GM23338 (cell line): ENCODE results near the gene TMX3. TPM values are rescaled to one million over a fixed set of nuclear protein-coding genes. Genes with fewer than 3 reads are reported as not detected.

Experiments used
- ATAC-seq: fragments of 200-7000 bp; cut with Tn5 transposase; 3 replicates; pipeline ENCODE4 v1.9.1; 2020
- DNase-seq: peaks from one replicate; pipeline ENCODE4 v3.0.0-alpha.2; 2015; ENCODE audit warnings: low spot score
- H2AFZ ChIP-seq: fragments of 200-600 bp; sonication (generic); 2 replicates; pipeline ENCODE4 v1.8.0; 2016; ENCODE audit warnings: antibody characterized with exemption, mild to moderate bottlenecking, moderate library complexity
- H3F3A ChIP-seq: fragments of 200-600 bp; sonication (generic); replicated peaks from 2 replicates; pipeline ENCODE4 v1.8.0; 2017; ENCODE audit warnings: antibody characterized with exemption, mixed run types, low read depth
- H3K27ac ChIP-seq: fragments of 200-600 bp; sonication (generic); 2 replicates; pipeline ENCODE4 v1.6.1; 2016; ENCODE audit warnings: low read depth
- H3K27me3 ChIP-seq: fragments of 200-600 bp; sonication (generic); 2 replicates; pipeline ENCODE4 v1.8.0; 2016; ENCODE audit warnings: mild to moderate bottlenecking, mixed run types, moderate library complexity; ENCODE audit not compliant: insufficient read depth
- H3K36me3 ChIP-seq: fragments of 200-600 bp; sonication (generic); 2 replicates; pipeline ENCODE4 v1.8.0; 2016; ENCODE audit warnings: mild to moderate bottlenecking; ENCODE audit not compliant: insufficient read depth
- H3K4me1 ChIP-seq: fragments of 200-600 bp; sonication (generic); 2 replicates; pipeline ENCODE4 v1.8.0; 2016; ENCODE audit warnings: mild to moderate bottlenecking, moderate library complexity; ENCODE audit not compliant: insufficient read depth
- H3K4me2 ChIP-seq: fragments of 200-600 bp; sonication (generic); 2 replicates; pipeline ENCODE4 v1.7.1; 2017; ENCODE audit warnings: mixed run types
- H3K4me3 ChIP-seq: fragments of 200-600 bp; sonication (generic); 2 replicates; pipeline ENCODE4 v1.6.1; 2016; ENCODE audit warnings: mixed run types
- H3K79me2 ChIP-seq: fragments of 200-600 bp; sonication (generic); replicated peaks from 2 replicates; pipeline ENCODE4 v1.8.0; 2017; ENCODE audit warnings: mild to moderate bottlenecking; ENCODE audit not compliant: insufficient read depth
- H3K9me2 ChIP-seq: fragments of 200-600 bp; sonication (generic); 2 replicates; pipeline ENCODE4 v1.8.0; 2017; ENCODE audit not compliant: insufficient read depth
- H4K20me1 ChIP-seq: fragments of 200-600 bp; sonication (generic); replicated peaks from 2 replicates; pipeline ENCODE4 v1.8.0; 2017; ENCODE audit warnings: mild to moderate bottlenecking; ENCODE audit not compliant: insufficient read depth
- H3K27ac Mint-ChIP-seq: 2 replicates; pipeline ENCODE4 v1.8.0; 2020; ENCODE audit warnings: inconsistent platforms, mild to moderate bottlenecking, moderate library complexity, mixed read lengths
- H3K27me3 Mint-ChIP-seq: 3 replicates; pipeline ENCODE4 v1.8.0; 2022; ENCODE audit warnings: low read depth, mild to moderate bottlenecking, moderate library complexity, mixed read lengths, inconsistent platforms; ENCODE audit not compliant: insufficient read depth, poor library complexity
- H3K36me3 Mint-ChIP-seq: 3 replicates; pipeline ENCODE4 v1.8.0; 2021; ENCODE audit warnings: low read depth, mild to moderate bottlenecking, inconsistent platforms, moderate library complexity, mixed read lengths
- H3K4me1 Mint-ChIP-seq: 3 replicates; pipeline ENCODE4 v1.8.0; 2020; ENCODE audit warnings: mild to moderate bottlenecking, inconsistent platforms, mixed read lengths
- H3K4me3 Mint-ChIP-seq: 3 replicates; pipeline ENCODE4 v1.8.0; 2021; ENCODE audit warnings: moderate library complexity, mild to moderate bottlenecking, inconsistent platforms, mixed read lengths
- H3K9me3 Mint-ChIP-seq: 3 replicates; pipeline ENCODE4 v1.8.0; 2020; ENCODE audit warnings: moderate library complexity, mild to moderate bottlenecking, inconsistent platforms, mixed read lengths
- CREB1 ChIP-seq: fragments of 250-450 bp; sonication (Bioruptor Pico); IDR thresholded peaks from 2 replicates; pipeline ENCODE4 v1.5.0; 2020; ENCODE audit warnings: low read depth, mild to moderate bottlenecking, moderate library complexity
- NANOG ChIP-seq: IDR thresholded peaks from 2 replicates; pipeline ENCODE4 v1.6.1; 2016; ENCODE audit warnings: antibody characterized with exemption, borderline replicate concordance
- POLR2AphosphoS5 ChIP-seq: IDR thresholded peaks from 2 replicates; pipeline ENCODE4 v1.6.1; 2016; ENCODE audit warnings: antibody characterized with exemption, low read depth
- ZNF114 ChIP-seq: fragments of 250-450 bp; sonication (Bioruptor Pico); IDR thresholded peaks from 2 replicates; pipeline ENCODE4 v1.5.0; 2020; ENCODE audit warnings: mild to moderate bottlenecking, moderate library complexity
- ZNF331 ChIP-seq: fragments of 250-450 bp; sonication (Bioruptor Pico); IDR thresholded peaks from 2 replicates; pipeline ENCODE4 v1.5.0; 2020; ENCODE audit warnings: low read depth, mild to moderate bottlenecking, moderate library complexity
- polyA plus RNA-seq: library from polyadenylated mRNA; unstranded; fragments of >200 nt; fragmentation: Nextera tagmentation; extraction: Ambion mirVana; gene quantifications from 2 replicates; pipeline ENCODE4 v1.2.1, GENCODE V29; 2016
- total RNA-seq: library from RNA; depleted of rRNA; stranded (reverse); fragments of >200 nt; shearing (Covaris generic); gene quantifications from 2 replicates; pipeline ENCODE4 v1.2.3, GENCODE V29; 2014
- TF ChIP-seq, protein P1 (sequence below), 2 experiments: fragments of 200-600 bp in 1 of 2; sonication (generic) in 1 of 2; conservative IDR thresholded peaks; 2 replicates each; pipeline versions ENCODE4 v1.5.1 to v1.6.1; 2016 to 2017; ENCODE audit warnings: antibody characterized with exemption in 2 of 2, low read depth in 2 of 2, mild to moderate bottlenecking in 2 of 2, moderate library complexity in 1 of 2
- TF ChIP-seq, protein P2 (sequence below): fragments of 250-450 bp; sonication (Bioruptor Pico); IDR thresholded peaks from 2 replicates; pipeline ENCODE4 v1.5.0; 2020; ENCODE audit warnings: mild to moderate bottlenecking, moderate library complexity

Gene TMX3
- total and polyA plus RNA-seq, 2 experiments from 2014 or later = 12.4 to 40.1 TPM

DNA sequence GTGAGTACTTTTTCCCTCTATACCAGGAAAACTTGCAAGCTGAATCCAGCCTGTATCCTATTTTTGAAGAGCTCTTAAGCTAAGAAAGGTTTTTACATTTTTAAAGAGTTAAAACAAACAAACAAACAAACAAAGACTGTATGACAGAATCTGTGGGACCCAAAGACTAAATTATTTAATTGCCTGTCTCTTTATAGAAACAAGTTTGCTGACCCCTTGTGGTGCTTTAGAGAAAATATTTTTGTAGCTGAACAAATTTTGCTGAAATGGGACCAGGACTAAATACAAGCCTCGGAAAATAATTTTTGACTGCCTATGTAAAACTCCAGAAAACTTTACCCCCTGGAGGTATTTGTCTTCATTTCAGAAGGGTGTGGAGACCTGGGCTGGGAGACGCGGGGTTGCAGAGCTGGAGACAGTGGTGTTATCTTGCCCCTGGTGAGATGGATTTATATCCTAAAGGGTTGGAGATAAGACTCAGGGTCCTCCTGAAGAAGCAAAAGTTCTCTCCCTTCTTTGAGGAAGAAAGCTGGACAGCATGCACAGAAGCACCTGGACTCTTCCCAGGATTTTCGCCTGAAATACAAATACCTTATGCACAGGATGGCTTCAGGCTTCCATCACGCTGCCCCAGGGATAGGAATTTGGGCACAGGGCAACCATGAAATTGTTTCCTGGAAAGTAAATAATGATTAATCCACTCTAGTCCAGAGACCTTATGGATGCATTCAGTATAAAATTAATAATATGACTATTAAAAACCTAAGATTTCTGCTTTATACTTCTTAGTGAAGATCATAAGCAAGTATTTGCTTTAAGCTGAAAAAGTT lies 54.3 kb downstream of the TMX3 start (continued):
- TF ChIP-seq, protein P1, sequence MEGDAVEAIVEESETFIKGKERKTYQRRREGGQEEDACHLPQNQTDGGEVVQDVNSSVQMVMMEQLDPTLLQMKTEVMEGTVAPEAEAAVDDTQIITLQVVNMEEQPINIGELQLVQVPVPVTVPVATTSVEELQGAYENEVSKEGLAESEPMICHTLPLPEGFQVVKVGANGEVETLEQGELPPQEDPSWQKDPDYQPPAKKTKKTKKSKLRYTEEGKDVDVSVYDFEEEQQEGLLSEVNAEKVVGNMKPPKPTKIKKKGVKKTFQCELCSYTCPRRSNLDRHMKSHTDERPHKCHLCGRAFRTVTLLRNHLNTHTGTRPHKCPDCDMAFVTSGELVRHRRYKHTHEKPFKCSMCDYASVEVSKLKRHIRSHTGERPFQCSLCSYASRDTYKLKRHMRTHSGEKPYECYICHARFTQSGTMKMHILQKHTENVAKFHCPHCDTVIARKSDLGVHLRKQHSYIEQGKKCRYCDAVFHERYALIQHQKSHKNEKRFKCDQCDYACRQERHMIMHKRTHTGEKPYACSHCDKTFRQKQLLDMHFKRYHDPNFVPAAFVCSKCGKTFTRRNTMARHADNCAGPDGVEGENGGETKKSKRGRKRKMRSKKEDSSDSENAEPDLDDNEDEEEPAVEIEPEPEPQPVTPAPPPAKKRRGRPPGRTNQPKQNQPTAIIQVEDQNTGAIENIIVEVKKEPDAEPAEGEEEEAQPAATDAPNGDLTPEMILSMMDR (conservative IDR thresholded peaks at IDR 0.05; ENCODE audit: low read depth in 2 of 2) = peak in 1 of 2 experiments; percentile 81; a peak in 3 of 4 replicates
- no peak for TF ChIP-seq CREB1 (CRISPR knock-in tag)

DNA sequence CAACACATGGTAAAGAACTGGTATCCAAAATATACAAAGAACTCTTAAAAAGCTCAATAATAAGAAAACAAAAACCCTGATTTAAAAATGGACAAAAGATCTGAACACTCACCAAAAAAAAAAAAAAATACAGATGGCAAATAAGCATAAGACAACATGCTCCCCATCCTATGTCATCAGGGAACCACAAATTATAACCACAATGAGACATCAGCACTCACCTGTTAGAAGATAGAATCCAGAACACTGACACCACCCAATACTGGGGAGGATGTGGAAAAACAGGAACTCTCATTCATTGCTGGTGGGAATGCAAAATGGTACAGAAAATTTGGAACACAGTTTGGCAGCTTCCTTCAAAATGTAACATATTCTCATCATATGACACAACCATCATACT lies 66.7 kb downstream of the TMX3 start:
- H3K9me2 ChIP-seq = no peaks in the 10 kb centered on the region
- no peaks in the 10 kb centered on the region for H4K20me1 ChIP-seq
- H2AFZ ChIP-seq = no peak overlapping the region
- H3K27ac ChIP-seq = no peak overlapping the region
- H3K4me3 Mint-ChIP-seq = no peak overlapping the region
- ATAC-seq = no peak
- no peaks in the 10 kb centered on the region for H3K9me3 Mint-ChIP-seq
- DNase-seq = no peak
- no peak for TF ChIP-seq ZNF114 (CRISPR knock-in tag)
- no peak for TF ChIP-seq ZNF331 (CRISPR knock-in tag)
- H3K4me3 ChIP-seq = no peak overlapping the region
- peaks cover 8% of the 10 kb centered on the region; the same call in 2 of the 3 replicates for H3K4me1 Mint-ChIP-seq
- H3K27ac Mint-ChIP-seq = no peak overlapping the region
- no peaks in the 10 kb centered on the region for H3K36me3 ChIP-seq
- no peaks in the 10 kb centered on the region for H3K27me3 ChIP-seq
- peaks cover 14% of the 10 kb centered on the region for H3K4me1 ChIP-seq
- no peaks in the 10 kb centered on the region for H3F3A ChIP-seq
- H3K4me2 ChIP-seq = no peak overlapping the region
- no peaks in the 10 kb centered on the region for H3K79me2 ChIP-seq
- H3K36me3 Mint-ChIP-seq = no peaks in the 10 kb centered on the region
- H3K27me3 Mint-ChIP-seq = no peaks in the 10 kb centered on the region

DNA sequence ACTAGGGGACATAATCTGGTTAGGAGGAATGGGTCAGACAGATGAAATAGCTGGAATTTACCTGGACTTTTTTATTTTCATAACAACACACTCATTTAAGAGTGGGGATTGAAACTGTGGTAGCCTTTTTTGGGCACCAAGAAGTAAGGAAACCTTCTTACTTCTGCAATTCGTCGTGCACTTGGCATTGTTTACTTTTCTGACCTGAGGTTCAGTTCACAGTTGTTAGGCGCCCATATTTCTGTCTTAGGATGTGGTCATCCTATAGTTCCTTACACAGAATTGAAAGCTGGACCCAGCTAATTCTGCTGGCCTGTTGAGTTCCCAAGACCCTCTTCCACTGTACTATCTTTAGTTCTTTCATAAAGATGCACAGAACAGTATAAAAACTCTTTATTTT lies 72.9 kb downstream of the TMX3 start:
- no peak overlapping the region for H3K4me3 Mint-ChIP-seq
- no peak for DNase-seq
- H3K4me1 Mint-ChIP-seq = no peaks in the 10 kb centered on the region
- H3K27me3 ChIP-seq = no peaks in the 10 kb centered on the region
- H3K4me3 ChIP-seq = no peak overlapping the region
- peaks cover 5% of the 10 kb centered on the region for H3K27me3 Mint-ChIP-seq
- no peaks in the 10 kb centered on the region for H3F3A ChIP-seq
- no peaks in the 10 kb centered on the region for H3K36me3 ChIP-seq
- H3K9me2 ChIP-seq = 0 out of 2 replicates have a peak, but pooled peaks cover 9% of the 10 kb centered on the region
- no peaks in the 10 kb centered on the region for H3K79me2 ChIP-seq
- no peaks in the 10 kb centered on the region; the same call in 2 of the 3 replicates for H3K36me3 Mint-ChIP-seq
- no peak overlapping the region for H3K27ac ChIP-seq
- no peaks in the 10 kb centered on the region for H4K20me1 ChIP-seq
- no peaks in the 10 kb centered on the region for H3K4me1 ChIP-seq
- no peak overlapping the region for H2AFZ ChIP-seq
- no peak overlapping the region for H3K27ac Mint-ChIP-seq
- no peak overlapping the region for H3K4me2 ChIP-seq
- 0 out of 3 replicates have a peak, but pooled peaks cover 4% of the 10 kb centered on the region for H3K9me3 Mint-ChIP-seq
- ATAC-seq = no peak
- TF ChIP-seq, protein P1 (conservative IDR thresholded peaks at IDR 0.05; ENCODE audit: low read depth in 2 of 2) = no peak
- TF ChIP-seq, protein P2, sequence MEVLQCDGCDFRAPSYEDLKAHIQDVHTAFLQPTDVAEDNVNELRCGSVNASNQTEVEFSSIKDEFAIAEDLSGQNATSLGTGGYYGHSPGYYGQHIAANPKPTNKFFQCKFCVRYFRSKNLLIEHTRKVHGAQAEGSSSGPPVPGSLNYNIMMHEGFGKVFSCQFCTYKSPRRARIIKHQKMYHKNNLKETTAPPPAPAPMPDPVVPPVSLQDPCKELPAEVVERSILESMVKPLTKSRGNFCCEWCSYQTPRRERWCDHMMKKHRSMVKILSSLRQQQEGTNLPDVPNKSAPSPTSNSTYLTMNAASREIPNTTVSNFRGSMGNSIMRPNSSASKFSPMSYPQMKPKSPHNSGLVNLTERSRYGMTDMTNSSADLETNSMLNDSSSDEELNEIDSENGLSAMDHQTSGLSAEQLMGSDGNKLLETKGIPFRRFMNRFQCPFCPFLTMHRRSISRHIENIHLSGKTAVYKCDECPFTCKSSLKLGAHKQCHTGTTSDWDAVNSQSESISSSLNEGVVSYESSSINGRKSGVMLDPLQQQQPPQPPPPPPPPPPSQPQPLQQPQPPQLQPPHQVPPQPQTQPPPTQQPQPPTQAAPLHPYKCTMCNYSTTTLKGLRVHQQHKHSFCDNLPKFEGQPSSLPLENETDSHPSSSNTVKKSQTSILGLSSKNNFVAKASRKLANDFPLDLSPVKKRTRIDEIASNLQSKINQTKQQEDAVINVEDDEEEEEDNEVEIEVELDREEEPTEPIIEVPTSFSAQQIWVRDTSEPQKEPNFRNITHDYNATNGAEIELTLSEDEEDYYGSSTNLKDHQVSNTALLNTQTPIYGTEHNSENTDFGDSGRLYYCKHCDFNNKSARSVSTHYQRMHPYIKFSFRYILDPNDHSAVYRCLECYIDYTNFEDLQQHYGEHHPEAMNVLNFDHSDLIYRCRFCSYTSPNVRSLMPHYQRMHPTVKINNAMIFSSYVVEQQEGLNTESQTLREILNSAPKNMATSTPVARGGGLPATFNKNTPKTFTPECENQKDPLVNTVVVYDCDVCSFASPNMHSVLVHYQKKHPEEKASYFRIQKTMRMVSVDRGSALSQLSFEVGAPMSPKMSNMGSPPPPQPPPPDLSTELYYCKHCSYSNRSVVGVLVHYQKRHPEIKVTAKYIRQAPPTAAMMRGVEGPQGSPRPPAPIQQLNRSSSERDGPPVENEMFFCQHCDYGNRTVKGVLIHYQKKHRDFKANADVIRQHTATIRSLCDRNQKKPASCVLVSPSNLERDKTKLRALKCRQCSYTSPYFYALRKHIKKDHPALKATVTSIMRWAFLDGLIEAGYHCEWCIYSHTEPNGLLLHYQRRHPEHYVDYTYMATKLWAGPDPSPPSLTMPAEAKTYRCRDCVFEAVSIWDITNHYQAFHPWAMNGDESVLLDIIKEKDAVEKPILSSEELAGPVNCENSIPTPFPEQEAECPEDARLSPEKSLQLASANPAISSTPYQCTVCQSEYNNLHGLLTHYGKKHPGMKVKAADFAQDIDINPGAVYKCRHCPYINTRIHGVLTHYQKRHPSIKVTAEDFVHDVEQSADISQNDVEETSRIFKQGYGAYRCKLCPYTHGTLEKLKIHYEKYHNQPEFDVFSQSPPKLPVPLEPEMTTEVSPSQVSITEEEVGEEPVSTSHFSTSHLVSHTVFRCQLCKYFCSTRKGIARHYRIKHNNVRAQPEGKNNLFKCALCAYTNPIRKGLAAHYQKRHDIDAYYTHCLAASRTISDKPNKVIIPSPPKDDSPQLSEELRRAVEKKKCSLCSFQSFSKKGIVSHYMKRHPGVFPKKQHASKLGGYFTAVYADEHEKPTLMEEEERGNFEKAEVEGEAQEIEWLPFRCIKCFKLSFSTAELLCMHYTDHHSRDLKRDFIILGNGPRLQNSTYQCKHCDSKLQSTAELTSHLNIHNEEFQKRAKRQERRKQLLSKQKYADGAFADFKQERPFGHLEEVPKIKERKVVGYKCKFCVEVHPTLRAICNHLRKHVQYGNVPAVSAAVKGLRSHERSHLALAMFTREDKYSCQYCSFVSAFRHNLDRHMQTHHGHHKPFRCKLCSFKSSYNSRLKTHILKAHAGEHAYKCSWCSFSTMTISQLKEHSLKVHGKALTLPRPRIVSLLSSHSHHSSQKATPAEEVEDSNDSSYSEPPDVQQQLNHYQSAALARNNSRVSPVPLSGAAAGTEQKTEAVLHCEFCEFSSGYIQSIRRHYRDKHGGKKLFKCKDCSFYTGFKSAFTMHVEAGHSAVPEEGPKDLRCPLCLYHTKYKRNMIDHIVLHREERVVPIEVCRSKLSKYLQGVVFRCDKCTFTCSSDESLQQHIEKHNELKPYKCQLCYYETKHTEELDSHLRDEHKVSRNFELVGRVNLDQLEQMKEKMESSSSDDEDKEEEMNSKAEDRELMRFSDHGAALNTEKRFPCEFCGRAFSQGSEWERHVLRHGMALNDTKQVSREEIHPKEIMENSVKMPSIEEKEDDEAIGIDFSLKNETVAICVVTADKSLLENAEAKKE (CRISPR knock-in tag) = no peak
- TF ChIP-seq ZNF331 (CRISPR knock-in tag) = no peak
- TF ChIP-seq ZNF114 (CRISPR knock-in tag) = no peak
- no peak for TF ChIP-seq NANOG
- TF ChIP-seq POLR2AphosphoS5 = no peak
